ENCODE data around the gene AGTRAP.

The AGTRAP gene

GRCh38 chr1:11795238-11795890 is 59.4 kb downstream of the AGTRAP start:
- no peak overlapping the region for H2BK15ac ChIP-seq (ENCODE audit: low read length)
- DNase-seq (ENCODE audit: low spot score) = no peak
- H3K4me2 ChIP-seq (ENCODE audit: insufficient read depth, low read length, poor library complexity, severe bottlenecking) = no peak overlapping the region
- WGBS, 2 donors (ENCODE audit: extremely low coverage in 2 of 2, insufficient read length in 2 of 2, insufficient replicate concordance in 1 of 2) = no CpG with 5 or more reads among the region's 14 CpGs
- H3K36me3 ChIP-seq (replicated peaks in 1 of 2; ENCODE audit: control insufficient read depth in 2 of 2, insufficient read depth in 2 of 2, low read length in 2 of 2) = peaks cover 27 to 63% of the 10 kb centered on the region in 2 donors
- no peak overlapping the region for H3K27ac ChIP-seq (replicated peaks; ENCODE audit: low read length)
- H2BK12ac ChIP-seq (ENCODE audit: low read length) = no peak overlapping the region
- H4K8ac ChIP-seq (ENCODE audit: low read depth, low read length) = no peak overlapping the region
- H4K91ac ChIP-seq (ENCODE audit: low read depth, low read length, poor library complexity) = no peak overlapping the region
- no peak overlapping the region for H3K4ac ChIP-seq (ENCODE audit: low read length)
- no peaks in the 10 kb centered on the region for H3K79me1 ChIP-seq (ENCODE audit: low read depth, low read length)
- H2AFZ ChIP-seq (ENCODE audit: low read length) = no peak overlapping the region
- H3K4me1 ChIP-seq (ENCODE audit: control insufficient read depth in 2 of 2, insufficient read depth in 1 of 2, low read depth in 1 of 2, low read length in 2 of 2) = no peaks in the 10 kb centered on the region
- H3K18ac ChIP-seq (ENCODE audit: low read length) = no peak overlapping the region
- H3K4me3 ChIP-seq (ENCODE audit: low read length in 2 of 2) = no peak overlapping the region
- H3K14ac ChIP-seq (ENCODE audit: low read length) = no peak overlapping the region
- peaks cover 0 to 2% of the 10 kb centered on the region in 2 donors for H3K9me3 ChIP-seq (replicated peaks in 1 of 2; ENCODE audit: control insufficient read depth in 2 of 2, insufficient read depth in 1 of 2, low read depth in 1 of 2, low read length in 2 of 2)
- no peak overlapping the region for H2BK120ac ChIP-seq (ENCODE audit: low read depth, low read length)
- H3K9ac ChIP-seq (ENCODE audit: low read depth, low read length, poor library complexity) = no peak overlapping the region
- H2AK5ac ChIP-seq (ENCODE audit: low read depth, low read length) = no peak overlapping the region
- no peak overlapping the region for H3K23ac ChIP-seq (ENCODE audit: low read depth, low read length, poor library complexity)
- no peak overlapping the region for H2BK5ac ChIP-seq (ENCODE audit: low read length)
- H3K27me3 ChIP-seq (ENCODE audit: control insufficient read depth in 3 of 3, insufficient read depth in 3 of 3, low read depth in 1 of 3, low read length in 3 of 3) = no peaks in the 10 kb centered on the region

- Histone ChIP-seq H4K91ac (ENCODE audit: low read depth, low read length, poor library complexity) (no peak overlapping the region), H3K4me1 (ENCODE audit: control insufficient read depth in 2 of 2, insufficient read depth in 1 of 2, low read depth in 1 of 2, low read length in 2 of 2) (no peaks in the 10 kb centered on the region), H3K9ac (ENCODE audit: low read depth, low read length, poor library complexity) (no peak overlapping the region), H2BK120ac (ENCODE audit: low read depth, low read length) (no peak overlapping the region), H3K4me2 (ENCODE audit: insufficient read depth, low read length, poor library complexity, severe bottlenecking) (no peak overlapping the region), H2AFZ (ENCODE audit: low read length) (no peak overlapping the region), H3K14ac (ENCODE audit: low read length) (no peak overlapping the region), H3K9me3 (replicated peaks in 1 of 2; ENCODE audit: control insufficient read depth in 2 of 2, insufficient read depth in 1 of 2, low read depth in 1 of 2, low read length in 2 of 2) (peaks cover 0 to 2% of the 10 kb centered on the region in 2 donors), H2BK12ac (ENCODE audit: low read length) (no peak overlapping the region), H3K18ac (ENCODE audit: low read length) (no peak overlapping the region), H2BK5ac (ENCODE audit: low read length) (no peak overlapping the region), H2BK15ac (ENCODE audit: low read length) (no peak overlapping the region), H3K27ac (replicated peaks; ENCODE audit: low read length) (no peak overlapping the region), H3K27me3 (ENCODE audit: control insufficient read depth in 3 of 3, insufficient read depth in 3 of 3, low read depth in 1 of 3, low read length in 3 of 3) (no peaks in the 10 kb centered on the region), H3K79me1 (ENCODE audit: low read depth, low read length) (no peaks in the 10 kb centered on the region), H3K36me3 (replicated peaks in 1 of 2; ENCODE audit: control insufficient read depth in 2 of 2, insufficient read depth in 2 of 2, low read length in 2 of 2) (peaks cover 34 to 63% of the 10 kb centered on the region in 2 donors), H3K4ac (ENCODE audit: low read length) (no peak overlapping the region), H3K23ac (ENCODE audit: low read depth, low read length, poor library complexity) (no peak overlapping the region), H3K4me3 (ENCODE audit: low read length in 2 of 2) (no peak overlapping the region), H4K8ac (ENCODE audit: low read depth, low read length) (no peak overlapping the region), H2AK5ac (ENCODE audit: low read depth, low read length) (no peak overlapping the region)
- WGBS, 2 donors (ENCODE audit: extremely low coverage in 2 of 2, insufficient read length in 2 of 2, insufficient replicate concordance in 1 of 2) = no CpG with 5 or more reads among the region's 15 CpGs
- no peak for DNase-seq (ENCODE audit: low spot score)
These were observed 60.3 kb downstream of the AGTRAP start for GRCh38 chr1:11796036-11796828.

DNA sequence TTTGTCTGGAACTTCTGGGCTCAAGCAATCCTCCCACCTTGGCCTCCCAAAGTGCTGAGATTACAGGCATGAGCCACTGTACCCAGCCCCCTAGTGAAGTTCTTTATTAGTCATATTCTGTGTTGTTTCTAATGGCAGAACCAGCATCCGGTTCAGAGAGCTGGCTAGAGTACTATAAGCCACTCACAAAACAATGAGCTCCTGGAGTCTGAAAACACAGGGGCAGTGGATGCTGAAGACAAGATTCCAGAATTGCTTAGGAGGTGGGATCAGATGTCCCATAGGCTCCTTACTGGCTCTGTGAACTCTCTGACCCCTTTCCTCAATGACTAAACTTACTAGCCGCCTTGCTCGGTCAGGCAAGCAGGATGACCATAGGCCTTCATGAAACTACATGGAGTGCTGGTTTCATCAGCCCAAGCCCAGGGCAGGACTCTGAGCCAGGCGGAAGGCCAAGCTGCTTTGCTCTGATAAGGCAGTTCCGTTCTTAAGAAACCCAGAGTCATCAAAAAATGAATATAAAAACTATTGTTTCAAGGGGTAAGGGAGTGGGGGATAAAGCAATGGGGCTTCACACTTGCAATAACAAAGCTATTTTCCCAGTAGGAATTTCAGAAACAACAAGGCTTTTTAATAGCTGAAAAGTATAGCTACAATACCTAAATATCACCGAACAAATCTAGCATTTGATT is 61.7 kb downstream of the AGTRAP start:
- no peak overlapping the region for H2BK5ac ChIP-seq (ENCODE audit: low read length)
- no peak overlapping the region for H4K8ac ChIP-seq (ENCODE audit: low read depth, low read length)
- no peak overlapping the region for H2AFZ ChIP-seq (ENCODE audit: low read length)
- WGBS, 2 donors (ENCODE audit: extremely low coverage in 2 of 2, insufficient read length in 2 of 2, insufficient replicate concordance in 1 of 2) = no CpG with 5 or more reads among the region's 6 CpGs
- H3K9me3 ChIP-seq (replicated peaks in 1 of 2; ENCODE audit: control insufficient read depth in 2 of 2, insufficient read depth in 1 of 2, low read depth in 1 of 2, low read length in 2 of 2) = no peaks in the 10 kb centered on the region
- no peak overlapping the region for H3K4ac ChIP-seq (ENCODE audit: low read length)
- no peak overlapping the region for H3K27ac ChIP-seq (replicated peaks; ENCODE audit: low read length)
- H2BK120ac ChIP-seq (ENCODE audit: low read depth, low read length) = no peak overlapping the region
- DNase-seq (ENCODE audit: low spot score) = no peak
- H3K9ac ChIP-seq (ENCODE audit: low read depth, low read length, poor library complexity) = no peak overlapping the region
- H3K18ac ChIP-seq (ENCODE audit: low read length) = no peak overlapping the region
- H3K4me3 ChIP-seq (ENCODE audit: low read length in 2 of 2) = no peak overlapping the region
- H3K23ac ChIP-seq (ENCODE audit: low read depth, low read length, poor library complexity) = no peak overlapping the region
- peaks cover 31 to 58% of the 10 kb centered on the region in 2 donors for H3K36me3 ChIP-seq (replicated peaks in 1 of 2; ENCODE audit: control insufficient read depth in 2 of 2, insufficient read depth in 2 of 2, low read length in 2 of 2)
- H2AK5ac ChIP-seq (ENCODE audit: low read depth, low read length) = no peak overlapping the region
- no peak overlapping the region for H3K14ac ChIP-seq (ENCODE audit: low read length)
- H3K79me1 ChIP-seq (ENCODE audit: low read depth, low read length) = no peaks in the 10 kb centered on the region
- no peak overlapping the region for H3K4me2 ChIP-seq (ENCODE audit: insufficient read depth, low read length, poor library complexity, severe bottlenecking)
- no peak overlapping the region for H2BK12ac ChIP-seq (ENCODE audit: low read length)
- no peak overlapping the region for H2BK15ac ChIP-seq (ENCODE audit: low read length)
- H4K91ac ChIP-seq (ENCODE audit: low read depth, low read length, poor library complexity) = no peak overlapping the region
- H3K4me1 ChIP-seq (ENCODE audit: control insufficient read depth in 2 of 2, insufficient read depth in 1 of 2, low read depth in 1 of 2, low read length in 2 of 2) = peaks cover under 1 to 7% of the 10 kb centered on the region in 2 donors
- no peaks in the 10 kb centered on the region for H3K27me3 ChIP-seq (ENCODE audit: control insufficient read depth in 3 of 3, insufficient read depth in 3 of 3, low read depth in 1 of 3, low read length in 3 of 3)

GRCh38 chr1:11799099-11799498 is 63.2 kb downstream of the AGTRAP start:
- no peaks in the 10 kb centered on the region for H3K27me3 ChIP-seq (ENCODE audit: control insufficient read depth in 3 of 3, insufficient read depth in 3 of 3, low read depth in 1 of 3, low read length in 3 of 3)
- no peak overlapping the region for H3K14ac ChIP-seq (ENCODE audit: low read length)
- no peak overlapping the region for H3K18ac ChIP-seq (ENCODE audit: low read length)
- no peak overlapping the region for H4K8ac ChIP-seq (ENCODE audit: low read depth, low read length)
- no peak overlapping the region for H2BK5ac ChIP-seq (ENCODE audit: low read length)
- H3K4me1 ChIP-seq (ENCODE audit: control insufficient read depth in 2 of 2, insufficient read depth in 1 of 2, low read depth in 1 of 2, low read length in 2 of 2) = peaks cover 11 to 18% of the 10 kb centered on the region in 2 donors
- peaks cover 29 to 51% of the 10 kb centered on the region in 2 donors for H3K36me3 ChIP-seq (replicated peaks in 1 of 2; ENCODE audit: control insufficient read depth in 2 of 2, insufficient read depth in 2 of 2, low read length in 2 of 2)
- H2BK120ac ChIP-seq (ENCODE audit: low read depth, low read length) = no peak overlapping the region
- H3K79me1 ChIP-seq (ENCODE audit: low read depth, low read length) = peaks cover 2% of the 10 kb centered on the region
- H3K9me3 ChIP-seq (replicated peaks in 1 of 2; ENCODE audit: control insufficient read depth in 2 of 2, insufficient read depth in 1 of 2, low read depth in 1 of 2, low read length in 2 of 2) = no peaks in the 10 kb centered on the region
- no peak overlapping the region for H2BK15ac ChIP-seq (ENCODE audit: low read length)
- no peak overlapping the region for H3K27ac ChIP-seq (replicated peaks; ENCODE audit: low read length)
- H3K4me3 ChIP-seq (ENCODE audit: low read length in 2 of 2) = peak overlapping the region in 1 of 2 donors; percentile 5
- WGBS, 2 donors (ENCODE audit: extremely low coverage in 2 of 2, insufficient read length in 2 of 2, insufficient replicate concordance in 1 of 2) = no CpG with 5 or more reads among the region's 5 CpGs
- H3K9ac ChIP-seq (ENCODE audit: low read depth, low read length, poor library complexity) = no peak overlapping the region
- H2BK12ac ChIP-seq (ENCODE audit: low read length) = no peak overlapping the region
- no peak overlapping the region for H3K4me2 ChIP-seq (ENCODE audit: insufficient read depth, low read length, poor library complexity, severe bottlenecking)
- no peak overlapping the region for H2AK5ac ChIP-seq (ENCODE audit: low read depth, low read length)
- no peak for DNase-seq (ENCODE audit: low spot score)
- no peak overlapping the region for H3K4ac ChIP-seq (ENCODE audit: low read length)
- H2AFZ ChIP-seq (ENCODE audit: low read length) = no peak overlapping the region
- no peak overlapping the region for H3K23ac ChIP-seq (ENCODE audit: low read depth, low read length, poor library complexity)
- no peak overlapping the region for H4K91ac ChIP-seq (ENCODE audit: low read depth, low read length, poor library complexity)

Measured in neuronal stem cell (in vitro differentiated cells).